Cardiac muscle cell (in vitro differentiated cells and primary cell): ENCODE results near the gene HLA-DPA1. TPM values are rescaled to one million over a fixed set of nuclear protein-coding genes. Genes with fewer than 3 reads are reported as not detected.

Experiments used
- DNase-seq, 2 donors: peaks; one replicate each; pipeline versions ENCODE4 v3.0.0 to v3.0.0-alpha.2; 2010 to 2017; ENCODE audit warnings: low read depth in 1 of 2, low spot score in 1 of 2
- H3K27ac ChIP-seq: fragments of 200-600 bp; sonication (generic); 2 replicates; pipeline ENCODE4 v1.5.1; 2016
- H3K27me3 ChIP-seq: fragments of 200-600 bp; sonication (generic); 2 replicates; pipeline ENCODE4 v1.6.0; 2016; ENCODE audit warnings: control low read depth
- H3K36me3 ChIP-seq: fragments of 200-600 bp; sonication (generic); 2 replicates; pipeline ENCODE4 v1.5.1; 2016; ENCODE audit warnings: control low read depth
- H3K4me1 ChIP-seq: fragments of 200-600 bp; sonication (generic); 2 replicates; pipeline ENCODE4 v1.8.1; 2017; ENCODE audit warnings: low read depth, mild to moderate bottlenecking, mixed run types
- H3K4me3 ChIP-seq: fragments of 200-600 bp; sonication (generic); 2 replicates; pipeline ENCODE4 v1.5.1; 2016; ENCODE audit warnings: mild to moderate bottlenecking
- H3K9me3 ChIP-seq: fragments of 200-600 bp; sonication (generic); 2 replicates; pipeline ENCODE4 v1.5.1; 2017; ENCODE audit warnings: low read depth, mild to moderate bottlenecking, control low read depth
- polyA plus RNA-seq: library from polyadenylated mRNA; unstranded; fragments of >200 nt; fragmentation: Nextera tagmentation; extraction: Ambion mirVana; gene quantifications from 2 replicates; pipeline ENCODE4 v1.2.1, GENCODE V29; 2016
- total RNA-seq: library from RNA; depleted of rRNA; stranded (reverse); fragments of >200 nt; gene quantifications from 2 replicates; pipeline ENCODE4 v1.2.3, GENCODE V29; 2016
- TF ChIP-seq, protein P1 (sequence below): IDR thresholded peaks from 2 replicates; pipeline ENCODE4 v1.5.1; 2012; ENCODE audit warnings: low read depth, mild to moderate bottlenecking, low read length

Gene HLA-DPA1
- total and polyA plus RNA-seq, 2 experiments from 2014 or later: 0.21 to 1.9 TPM

GRCh38 chr6:33049323-33050013, 24.0 kb downstream of the HLA-DPA1 start:
- Histone ChIP-seq H3K36me3 (no peaks in the 10 kb centered on the region), H3K4me1 (no peaks in the 10 kb centered on the region), H3K9me3 (no peaks in the 10 kb centered on the region), H3K27me3 (no peaks in the 10 kb centered on the region), H3K27ac (no peak overlapping the region), H3K4me3 (no peak overlapping the region)
- no peak for DNase-seq
- TF ChIP-seq, protein P1, sequence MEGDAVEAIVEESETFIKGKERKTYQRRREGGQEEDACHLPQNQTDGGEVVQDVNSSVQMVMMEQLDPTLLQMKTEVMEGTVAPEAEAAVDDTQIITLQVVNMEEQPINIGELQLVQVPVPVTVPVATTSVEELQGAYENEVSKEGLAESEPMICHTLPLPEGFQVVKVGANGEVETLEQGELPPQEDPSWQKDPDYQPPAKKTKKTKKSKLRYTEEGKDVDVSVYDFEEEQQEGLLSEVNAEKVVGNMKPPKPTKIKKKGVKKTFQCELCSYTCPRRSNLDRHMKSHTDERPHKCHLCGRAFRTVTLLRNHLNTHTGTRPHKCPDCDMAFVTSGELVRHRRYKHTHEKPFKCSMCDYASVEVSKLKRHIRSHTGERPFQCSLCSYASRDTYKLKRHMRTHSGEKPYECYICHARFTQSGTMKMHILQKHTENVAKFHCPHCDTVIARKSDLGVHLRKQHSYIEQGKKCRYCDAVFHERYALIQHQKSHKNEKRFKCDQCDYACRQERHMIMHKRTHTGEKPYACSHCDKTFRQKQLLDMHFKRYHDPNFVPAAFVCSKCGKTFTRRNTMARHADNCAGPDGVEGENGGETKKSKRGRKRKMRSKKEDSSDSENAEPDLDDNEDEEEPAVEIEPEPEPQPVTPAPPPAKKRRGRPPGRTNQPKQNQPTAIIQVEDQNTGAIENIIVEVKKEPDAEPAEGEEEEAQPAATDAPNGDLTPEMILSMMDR: peak; percentile 24

- H3K9me3 ChIP-seq: no peaks in the 10 kb centered on the region
- no peak overlapping the region for H3K4me3 ChIP-seq
- TF ChIP-seq, protein P1: no peak
- no peak overlapping the region for H3K27ac ChIP-seq
- no peaks in the 10 kb centered on the region for H3K27me3 ChIP-seq
- no peak for DNase-seq
- H3K36me3 ChIP-seq: no peaks in the 10 kb centered on the region
- H3K4me1 ChIP-seq: no peaks in the 10 kb centered on the region
These were observed 33.3 kb downstream of the HLA-DPA1 start for GRCh38 chr6:33040157-33040556.

- Histone ChIP-seq H3K36me3 (no peaks in the 10 kb centered on the region), H3K27ac (no peak overlapping the region), H3K4me1 (no peaks in the 10 kb centered on the region), H3K27me3 (no peaks in the 10 kb centered on the region), H3K9me3 (no peaks in the 10 kb centered on the region), H3K4me3 (no peak overlapping the region)
- TF ChIP-seq, protein P1: no peak
- no peak for DNase-seq
These were observed 36.9 kb downstream of the HLA-DPA1 start for GRCh38 chr6:33036535-33036934.

DNA sequence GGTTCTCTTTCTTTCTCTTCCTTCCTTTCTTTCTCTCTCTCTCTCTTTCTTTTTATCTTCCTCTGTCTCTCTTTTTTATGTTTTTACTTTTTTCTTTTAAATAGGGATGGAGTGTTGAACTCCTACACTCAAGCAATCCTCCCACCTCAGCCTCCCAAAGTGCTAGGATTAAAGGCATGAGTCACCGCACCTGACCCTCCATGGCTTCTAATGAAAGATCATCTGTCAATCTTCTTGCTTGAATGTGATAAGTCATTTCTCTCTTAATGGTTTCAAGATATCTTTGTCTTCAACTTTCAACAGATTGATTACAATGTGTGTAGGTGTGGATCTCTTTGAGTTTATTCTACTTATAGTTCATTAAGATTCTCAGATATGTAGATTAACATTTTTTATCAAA, 38.9 kb downstream of the HLA-DPA1 start:
- Histone ChIP-seq H3K27me3 (peaks cover 4% of the 10 kb centered on the region), H3K9me3 (no peaks in the 10 kb centered on the region), H3K27ac (no peak overlapping the region), H3K4me1 (no peaks in the 10 kb centered on the region), H3K4me3 (no peak overlapping the region), H3K36me3 (no peaks in the 10 kb centered on the region)
- TF ChIP-seq, protein P1: no peak
- no peak for DNase-seq

- no peaks in the 10 kb centered on the region for H3K4me1 ChIP-seq
- H3K27me3 ChIP-seq: peaks cover 4% of the 10 kb centered on the region
- no peak for DNase-seq
- TF ChIP-seq, protein P1: no peak
- no peaks in the 10 kb centered on the region for H3K36me3 ChIP-seq
- H3K27ac ChIP-seq: no peak overlapping the region
- no peaks in the 10 kb centered on the region for H3K9me3 ChIP-seq
- H3K4me3 ChIP-seq: no peak overlapping the region
These were observed 43.2 kb downstream of the HLA-DPA1 start for GRCh38 chr6:33030245-33030644.
